Measurements from ENCODE around the gene BACE2.
"Not testable (repeated sequence)": the region's sequence is repeated elsewhere in the genome, so short reads cannot be mapped to it uniquely, and the experiment has no call there.

Gene BACE2

DNA sequence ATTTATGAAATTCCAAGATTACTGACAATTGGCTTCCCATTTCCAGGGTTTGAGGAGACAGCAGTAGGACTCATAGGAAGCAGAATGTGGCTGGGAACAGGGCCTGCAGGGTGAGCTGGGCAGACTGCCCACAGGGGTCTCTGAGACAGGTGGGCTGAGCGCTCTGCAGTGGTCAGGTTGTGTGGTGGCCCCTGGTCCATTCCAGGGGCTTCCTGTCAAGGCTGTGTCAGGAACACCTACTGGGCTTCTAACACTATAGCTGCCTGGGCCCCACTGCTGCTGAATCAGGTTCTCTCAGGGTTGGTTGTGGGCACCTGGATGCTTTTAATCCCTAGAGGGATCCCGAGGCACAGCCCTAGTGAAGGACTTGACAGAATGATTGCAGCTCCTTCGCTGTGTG is 72.1 kb downstream of the BACE2 start:
- DNase-seq (ENCODE audit: extremely low read depth, low read depth): no peak
- TF ChIP-seq, protein P1, sequence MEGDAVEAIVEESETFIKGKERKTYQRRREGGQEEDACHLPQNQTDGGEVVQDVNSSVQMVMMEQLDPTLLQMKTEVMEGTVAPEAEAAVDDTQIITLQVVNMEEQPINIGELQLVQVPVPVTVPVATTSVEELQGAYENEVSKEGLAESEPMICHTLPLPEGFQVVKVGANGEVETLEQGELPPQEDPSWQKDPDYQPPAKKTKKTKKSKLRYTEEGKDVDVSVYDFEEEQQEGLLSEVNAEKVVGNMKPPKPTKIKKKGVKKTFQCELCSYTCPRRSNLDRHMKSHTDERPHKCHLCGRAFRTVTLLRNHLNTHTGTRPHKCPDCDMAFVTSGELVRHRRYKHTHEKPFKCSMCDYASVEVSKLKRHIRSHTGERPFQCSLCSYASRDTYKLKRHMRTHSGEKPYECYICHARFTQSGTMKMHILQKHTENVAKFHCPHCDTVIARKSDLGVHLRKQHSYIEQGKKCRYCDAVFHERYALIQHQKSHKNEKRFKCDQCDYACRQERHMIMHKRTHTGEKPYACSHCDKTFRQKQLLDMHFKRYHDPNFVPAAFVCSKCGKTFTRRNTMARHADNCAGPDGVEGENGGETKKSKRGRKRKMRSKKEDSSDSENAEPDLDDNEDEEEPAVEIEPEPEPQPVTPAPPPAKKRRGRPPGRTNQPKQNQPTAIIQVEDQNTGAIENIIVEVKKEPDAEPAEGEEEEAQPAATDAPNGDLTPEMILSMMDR (IDR thresholded peaks at IDR 0.05; ENCODE audit: low read depth, low read length): no peak

DNA sequence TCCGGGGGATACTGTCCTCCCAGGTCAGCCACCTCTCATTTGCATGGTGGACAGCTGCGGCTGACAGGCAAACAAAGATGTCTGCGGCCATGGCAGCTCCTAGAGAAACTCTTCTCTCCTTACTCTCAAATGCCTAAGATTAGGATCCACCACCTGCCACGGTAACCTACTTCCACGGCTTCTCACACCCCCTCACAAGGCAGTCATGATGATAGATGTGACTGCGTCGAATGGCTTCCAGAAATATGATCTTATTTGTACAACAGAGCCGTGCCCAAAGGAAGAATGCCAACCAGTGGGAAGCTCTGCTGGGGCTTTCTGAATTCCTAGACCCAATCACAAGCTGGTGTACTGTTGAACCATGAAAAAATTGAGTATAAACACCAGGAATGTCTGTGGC is 73.4 kb downstream of the BACE2 start:
- DNase-seq (ENCODE audit: extremely low read depth, low read depth): no peak
- TF ChIP-seq, protein P1 (IDR thresholded peaks at IDR 0.05; ENCODE audit: low read depth, low read length): no peak

DNA sequence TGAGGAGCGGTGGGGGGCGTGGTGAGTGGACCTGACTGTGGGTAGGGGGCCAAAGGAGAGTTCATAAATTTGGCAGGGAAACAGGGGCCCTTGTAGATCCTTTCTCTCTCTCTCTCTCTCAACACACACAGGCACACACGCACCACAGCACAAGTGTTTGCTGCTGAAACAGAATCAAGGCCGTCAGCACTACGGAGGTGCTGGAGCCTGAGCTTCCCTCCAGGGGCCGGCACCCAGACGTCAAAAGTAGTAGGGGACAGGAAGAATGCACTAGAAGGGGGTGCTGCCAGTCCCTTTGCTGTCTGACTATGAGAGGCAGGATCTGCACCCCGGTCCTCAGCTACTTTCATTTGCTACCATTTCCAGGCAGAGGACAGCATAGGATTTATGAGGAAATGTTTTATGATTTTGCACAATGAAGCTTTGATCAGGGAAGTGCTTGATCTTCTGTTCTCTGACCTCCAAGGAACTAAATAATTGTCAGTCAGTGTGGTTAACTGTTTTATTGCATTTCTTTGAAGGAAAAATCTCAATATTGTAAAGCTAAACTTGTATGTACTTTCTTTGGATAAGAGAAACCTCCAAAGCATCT is 74.4 kb downstream of the BACE2 start:
- DNase-seq (ENCODE audit: extremely low read depth, low read depth): no peak
- TF ChIP-seq, protein P1 (IDR thresholded peaks at IDR 0.05; ENCODE audit: low read depth, low read length): no peak

- TF ChIP-seq, protein P1 (IDR thresholded peaks at IDR 0.05; ENCODE audit: low read depth, low read length): no peak
- DNase-seq (ENCODE audit: extremely low read depth, low read depth): no peak
Observed at GRCh38 chr21:41243107-41243506, 75.1 kb downstream of the BACE2 start.

- not testable (repeated sequence) for DNase-seq (ENCODE audit: extremely low read depth, low read depth)
Observed at GRCh38 chr21:41244266-41244880, 76.4 kb downstream of the BACE2 start.

GRCh38 chr21:41245509-41246135 is 77.7 kb downstream of the BACE2 start:
- TF ChIP-seq, protein P1 (IDR thresholded peaks at IDR 0.05; ENCODE audit: low read depth, low read length): no peak
- no peak for DNase-seq (ENCODE audit: extremely low read depth, low read depth)

- DNase-seq (ENCODE audit: extremely low read depth, low read depth): no peak
- TF ChIP-seq, protein P1 (IDR thresholded peaks at IDR 0.05; ENCODE audit: low read depth, low read length): no peak
Observed at GRCh38 chr21:41246808-41247207, 78.8 kb downstream of the BACE2 start.

All from AG09319 (cell line).